Gastroesophageal sphincter (tissue), 4 donors: ENCODE measurements around the gene ABHD5. TPM values are rescaled to one million over a fixed set of nuclear protein-coding genes. Genes with fewer than 3 reads are reported as not detected.

Experiments
- ATAC-seq: fragments of 150-250 bp; one replicate; pipeline ENCODE4 v1.9.1; 2016; ENCODE audit warnings: mild to moderate bottlenecking, moderate library complexity
- H3K27ac ChIP-seq, 4 donors: fragments of 200-600 bp; sonication (generic) in 3 of 4; 1 replicate in 3 of 4; 2 replicates in 1 of 4; pipeline ENCODE4 v1.5.1; 2016 to 2019
- H3K27me3 ChIP-seq: fragments of 200-600 bp; sonication (generic); one replicate; pipeline ENCODE4 v1.5.1; 2019
- H3K36me3 ChIP-seq, 2 donors: fragments of 200-600 bp; sonication (generic); one replicate each; pipeline ENCODE4 v1.5.1; 2019; ENCODE audit warnings: control low read depth in 1 of 2
- H3K4me1 ChIP-seq, 3 donors: fragments of 200-600 bp; sonication (generic); 1 replicate in 2 of 3; 2 replicates in 1 of 3; pipeline ENCODE4 v1.5.1; 2016 to 2019; ENCODE audit warnings: control low read depth in 2 of 3
- H3K4me3 ChIP-seq, 2 donors: fragments of 200-600 bp; sonication (generic); one replicate each; pipeline ENCODE4 v1.5.1; 2019; ENCODE audit warnings: mild to moderate bottlenecking in 1 of 2, moderate library complexity in 1 of 2
- H3K9me3 ChIP-seq, 3 donors: fragments of 200-600 bp; sonication (generic); one replicate each; pipeline ENCODE4 v1.5.1; 2017 to 2019; ENCODE audit warnings: control low read depth in 2 of 3
- CTCF ChIP-seq, 4 experiments: fragments of 200-600 bp in 2 of 4; fragments of 450-650 bp in 2 of 4; sonication (generic) in 1 of 4; IDR thresholded peaks; one replicate each; pipeline ENCODE4 v1.5.1; 2017 to 2019; ENCODE audit warnings: antibody characterized with exemption in 4 of 4, mild to moderate bottlenecking in 2 of 4, moderate library complexity in 2 of 4
- EP300 ChIP-seq: sonication (generic); formaldehyde crosslinking; IDR thresholded peaks from one replicate; pipeline ENCODE4 v1.6.1; 2017; ENCODE audit warnings: antibody characterized with exemption, mild to moderate bottlenecking
- POLR2A ChIP-seq, 2 donors: fragments of 450-650 bp; IDR thresholded peaks; one replicate each; pipeline ENCODE4 v1.6.1; 2017; ENCODE audit warnings: antibody characterized with exemption in 2 of 2, mild to moderate bottlenecking in 2 of 2, moderate library complexity in 1 of 2
- POLR2AphosphoS5 ChIP-seq: sonication (generic); formaldehyde crosslinking; IDR thresholded peaks from one replicate; pipeline ENCODE4 v1.6.1; 2017; ENCODE audit warnings: antibody characterized with exemption
- WGBS, 2 donors: methylation state at CpG; one replicate each; pipeline ENCODE4 v1.1.5; 2018; ENCODE audit warnings: low coverage in 1 of 2; 5-methylcytosine and 5-hydroxymethylcytosine counted together
- total RNA-seq, 4 donors: library from RNA; depleted of rRNA; stranded (reverse); fragments of >200 nt; gene quantifications; one replicate each; pipeline ENCODE4 v1.1.0, GENCODE V29; 2016

Gene ABHD5
- total RNA-seq, 4 donors from 2014 or later: 26.1 to 53.2 (median 34.8) TPM

GRCh38 chr3:43768381-43768973, 77.7 kb downstream of the ABHD5 start:
- H3K27ac ChIP-seq: peak overlapping the region in 3 of 4 donors; percentile 77 to 86 (median 77)
- H3K36me3 ChIP-seq: no peaks in the 10 kb centered on the region
- TF ChIP-seq POLR2A (IDR thresholded peaks at IDR 0.05): no peak
- peak in 1 of 4 experiments; percentile 4 for TF ChIP-seq CTCF (IDR thresholded peaks at IDR 0.05)
- no peak for TF ChIP-seq EP300
- TF ChIP-seq POLR2AphosphoS5: peak; percentile 89
- H3K27me3 ChIP-seq: no peaks in the 10 kb centered on the region
- H3K4me1 ChIP-seq: peaks cover 5 to 57% (median 27%) of the 10 kb centered on the region in 3 donors
- no peaks in the 10 kb centered on the region for H3K9me3 ChIP-seq
- peak; percentile 46 for ATAC-seq
- WGBS, 2 donors: 25 to 75% methylated on average over 2 to 5 of the region's 5 CpGs
- H3K4me3 ChIP-seq: no peak overlapping the region

- Histone ChIP-seq H3K4me3 (peak overlapping the region; percentile 2 to 44), H3K9me3 (no peaks in the 10 kb centered on the region), H3K27me3 (no peaks in the 10 kb centered on the region), H3K36me3 (no peaks in the 10 kb centered on the region), H3K27ac (peak overlapping the region; percentile 50 to 86 (median 77)), H3K4me1 (peaks cover 5 to 60% (median 27%) of the 10 kb centered on the region in 3 donors)
- TF ChIP-seq EP300 (no peak), CTCF (IDR thresholded peaks at IDR 0.05) (peak; percentile 81 to 96 (median 94)), POLR2AphosphoS5 (peak; percentile 89), POLR2A (IDR thresholded peaks at IDR 0.05) (no peak)
- WGBS, 2 donors: 0 to 30% methylated on average over 2 of the region's 22 CpGs
- peak; percentile 93 for ATAC-seq
Observed at GRCh38 chr3:43769097-43769884, 78.6 kb downstream of the ABHD5 start.

GRCh38 chr3:43769885-43770425, 79.2 kb downstream of the ABHD5 start:
- no peak for ATAC-seq
- Histone ChIP-seq H3K4me1 (peaks cover 5 to 60% (median 27%) of the 10 kb centered on the region in 3 donors), H3K9me3 (no peaks in the 10 kb centered on the region), H3K27me3 (no peaks in the 10 kb centered on the region), H3K27ac (peak overlapping the region; percentile 50 to 86 (median 77)), H3K4me3 (peak overlapping the region; percentile 2 to 44), H3K36me3 (no peaks in the 10 kb centered on the region)
- 100% methylated on average over 1 of the region's 7 CpGs; no CpG with 5 or more reads in 1 of the 2 donors for WGBS, 2 donors
- TF ChIP-seq EP300: no peak
- no peak for TF ChIP-seq POLR2AphosphoS5
- no peak for TF ChIP-seq CTCF (IDR thresholded peaks at IDR 0.05)
- TF ChIP-seq POLR2A (IDR thresholded peaks at IDR 0.05): no peak

GRCh38 chr3:43770426-43771103, 79.8 kb downstream of the ABHD5 start:
- Histone ChIP-seq H3K27me3 (no peaks in the 10 kb centered on the region), H3K36me3 (no peaks in the 10 kb centered on the region), H3K9me3 (no peaks in the 10 kb centered on the region), H3K4me1 (peaks cover 5 to 60% (median 27%) of the 10 kb centered on the region in 3 donors), H3K4me3 (no peak overlapping the region), H3K27ac (peak overlapping the region; percentile 50 to 86 (median 77))
- peak; percentile 34 for ATAC-seq
- 4 to 10% methylated on average over 3 to 4 of the region's 11 CpGs for WGBS, 2 donors
- TF ChIP-seq POLR2AphosphoS5: peak; percentile 76
- TF ChIP-seq POLR2A (IDR thresholded peaks at IDR 0.05): no peak

- WGBS, 2 donors: 57 to 63% methylated on average over 1 to 5 of the region's 5 CpGs
- H3K27me3 ChIP-seq: no peaks in the 10 kb centered on the region
- TF ChIP-seq POLR2AphosphoS5: no peak
- no peak for TF ChIP-seq CTCF (IDR thresholded peaks at IDR 0.05)
- no peak for TF ChIP-seq POLR2A (IDR thresholded peaks at IDR 0.05)
- TF ChIP-seq EP300: no peak
- H3K27ac ChIP-seq: peak overlapping the region in 3 of 4 donors; percentile 77 to 86 (median 77)
- H3K4me3 ChIP-seq: no peak overlapping the region
- no peak for ATAC-seq
- peaks cover 5 to 56% (median 27%) of the 10 kb centered on the region in 3 donors for H3K4me1 ChIP-seq
- no peaks in the 10 kb centered on the region for H3K36me3 ChIP-seq
- no peaks in the 10 kb centered on the region for H3K9me3 ChIP-seq
Observed at GRCh38 chr3:43771610-43772009, 80.9 kb downstream of the ABHD5 start.
